Measurements from ENCODE around the gene HYOU1. TPM values are rescaled to one million over a fixed set of nuclear protein-coding genes. Genes with fewer than 3 reads are reported as not detected.
A peak's percentile ranks its signal among the peaks of the same experiment; 100 is the strongest.

HYOU1 gene
- polyA plus RNA-seq, 1 donor (not counting 4 experiments of a cell fraction or from before 2014, with no cell fraction given), result 119 TPM

DNA sequence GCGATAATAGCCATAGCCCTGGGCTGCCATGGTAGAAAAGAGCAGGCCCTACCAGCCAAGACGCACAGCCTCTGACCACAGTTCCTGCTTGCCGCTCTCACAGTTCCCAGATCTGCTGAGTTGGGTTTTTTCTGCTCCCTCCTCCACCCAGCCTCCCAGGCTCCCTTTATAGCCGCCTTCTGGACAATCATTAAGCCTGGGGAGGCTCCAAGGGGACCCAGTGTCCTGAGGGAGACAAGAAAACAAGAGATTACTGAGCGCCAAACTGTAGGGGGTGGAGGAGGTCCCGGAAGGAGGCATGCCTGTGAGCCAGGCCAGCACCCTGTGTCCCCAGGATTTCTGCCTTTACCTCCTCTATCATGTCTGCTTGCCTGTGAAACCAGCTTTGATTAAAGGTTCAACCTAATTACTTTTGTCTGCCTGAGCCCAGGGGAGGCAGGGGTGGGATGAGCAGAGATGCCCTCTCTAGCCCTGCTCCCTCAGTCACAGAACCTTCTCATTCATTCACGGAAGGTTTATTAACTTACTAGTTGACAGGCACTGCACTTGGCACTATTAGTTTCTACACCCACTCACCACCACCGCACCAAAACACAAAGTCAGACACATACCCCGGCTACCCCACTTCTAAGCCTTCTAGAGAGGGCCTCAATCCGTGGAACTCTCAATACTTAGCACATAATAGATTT, 27.5 kb downstream of the HYOU1 start:
- H3K9me1 ChIP-seq (ENCODE audit: control insufficient read depth, extremely low read depth, insufficient read depth, low read length), result no peaks in the 10 kb centered on the region
- dilution Hi-C loops (cut with MboI; ENCODE audit: extremely low pct_ligation_motif_present, low sequenced_read_pairs), result no loop called here
- TF ChIP-seq EZH2 (IDR thresholded peaks at IDR 0.05; ENCODE audit: low read length), result no peak
- TF ChIP-seq, protein P1, sequence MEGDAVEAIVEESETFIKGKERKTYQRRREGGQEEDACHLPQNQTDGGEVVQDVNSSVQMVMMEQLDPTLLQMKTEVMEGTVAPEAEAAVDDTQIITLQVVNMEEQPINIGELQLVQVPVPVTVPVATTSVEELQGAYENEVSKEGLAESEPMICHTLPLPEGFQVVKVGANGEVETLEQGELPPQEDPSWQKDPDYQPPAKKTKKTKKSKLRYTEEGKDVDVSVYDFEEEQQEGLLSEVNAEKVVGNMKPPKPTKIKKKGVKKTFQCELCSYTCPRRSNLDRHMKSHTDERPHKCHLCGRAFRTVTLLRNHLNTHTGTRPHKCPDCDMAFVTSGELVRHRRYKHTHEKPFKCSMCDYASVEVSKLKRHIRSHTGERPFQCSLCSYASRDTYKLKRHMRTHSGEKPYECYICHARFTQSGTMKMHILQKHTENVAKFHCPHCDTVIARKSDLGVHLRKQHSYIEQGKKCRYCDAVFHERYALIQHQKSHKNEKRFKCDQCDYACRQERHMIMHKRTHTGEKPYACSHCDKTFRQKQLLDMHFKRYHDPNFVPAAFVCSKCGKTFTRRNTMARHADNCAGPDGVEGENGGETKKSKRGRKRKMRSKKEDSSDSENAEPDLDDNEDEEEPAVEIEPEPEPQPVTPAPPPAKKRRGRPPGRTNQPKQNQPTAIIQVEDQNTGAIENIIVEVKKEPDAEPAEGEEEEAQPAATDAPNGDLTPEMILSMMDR (optimal IDR thresholded peaks at IDR 0.05 in 1 of 3, IDR thresholded peaks at IDR 0.05 in 1 of 3, conservative IDR thresholded peaks at IDR 0.05 in 1 of 3; ENCODE audit: extremely low read depth in 1 of 3, insufficient read depth in 2 of 3, low read length in 3 of 3), result no peak
- H3K9ac ChIP-seq (ENCODE audit: control insufficient read depth, extremely low read depth, insufficient read depth, low read length), result peak overlapping the region; percentile 86
- H3K27ac ChIP-seq (ENCODE audit: control insufficient read depth, insufficient read depth, low read length), result peak overlapping the region; percentile 78
- FAIRE-seq (no peak), DNase-seq (ENCODE audit: low read depth, low spot score) (no peak)
- H3K79me2 ChIP-seq (ENCODE audit: control insufficient read depth, insufficient read depth, low read length), result peaks cover 9% of the 10 kb centered on the region
- peak overlapping the region; percentile 66 for H2AFZ ChIP-seq (ENCODE audit: control insufficient read depth, low read length)
- H4K20me1 ChIP-seq (ENCODE audit: control insufficient read depth, extremely low read depth, insufficient read depth, low read length), result no peaks in the 10 kb centered on the region
- no peaks in the 10 kb centered on the region for H3K27me3 ChIP-seq (ENCODE audit: control insufficient read depth, extremely low read depth, insufficient read depth, low read length)
- peak overlapping the region; percentile 54 to 86 (median 84) for H3K4me3 ChIP-seq (ENCODE audit: control insufficient read depth in 2 of 3, extremely low read depth in 1 of 3, insufficient read depth in 2 of 3, low read depth in 1 of 3, low read length in 3 of 3)
- peak overlapping the region; percentile 95 for H3K4me2 ChIP-seq (ENCODE audit: control insufficient read depth, extremely low read depth, insufficient read depth, low read depth, low read length)
- H3K4me1 ChIP-seq (ENCODE audit: control insufficient read depth, extremely low read depth, insufficient read depth, low read length), result peaks cover 14% of the 10 kb centered on the region
- no peaks in the 10 kb centered on the region for H3K9me3 ChIP-seq (ENCODE audit: control insufficient read depth, low read depth, low read length)
- peaks cover 18 to 25% of the 10 kb centered on the region in 2 experiments for H3K36me3 ChIP-seq (ENCODE audit: control insufficient read depth in 2 of 2, extremely low read depth in 1 of 2, insufficient read depth in 2 of 2, low read length in 2 of 2)

DNA sequence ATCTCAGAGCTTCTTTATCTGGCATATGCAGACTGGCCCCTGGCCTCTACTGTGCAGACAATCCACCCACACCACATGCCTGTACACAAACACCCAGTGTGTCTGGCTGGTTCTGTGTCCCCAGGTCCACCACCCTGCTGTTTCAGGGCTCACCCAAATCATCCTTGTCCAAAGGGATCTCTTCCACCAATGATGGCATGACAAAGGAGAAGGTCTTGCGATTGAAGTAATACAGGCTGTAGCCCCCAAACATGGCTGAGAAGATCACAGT, 28.0 kb downstream of the HYOU1 start:
- H3K36me3 ChIP-seq (ENCODE audit: control insufficient read depth in 2 of 2, extremely low read depth in 1 of 2, insufficient read depth in 2 of 2, low read length in 2 of 2), result peaks cover 20 to 30% of the 10 kb centered on the region in 2 experiments
- DNase-seq (ENCODE audit: low read depth, low spot score) (no peak), FAIRE-seq (no peak)
- H3K9ac ChIP-seq (ENCODE audit: control insufficient read depth, extremely low read depth, insufficient read depth, low read length), result peak overlapping the region; percentile 86
- H3K79me2 ChIP-seq (ENCODE audit: control insufficient read depth, insufficient read depth, low read length), result peaks cover 9% of the 10 kb centered on the region
- H3K4me1 ChIP-seq (ENCODE audit: control insufficient read depth, extremely low read depth, insufficient read depth, low read length), result peaks cover 14% of the 10 kb centered on the region
- H3K9me1 ChIP-seq (ENCODE audit: control insufficient read depth, extremely low read depth, insufficient read depth, low read length), result no peaks in the 10 kb centered on the region
- dilution Hi-C loops (cut with MboI; ENCODE audit: extremely low pct_ligation_motif_present, low sequenced_read_pairs), result no loop called here
- peak overlapping the region; percentile 95 for H3K4me2 ChIP-seq (ENCODE audit: control insufficient read depth, extremely low read depth, insufficient read depth, low read depth, low read length)
- no peak overlapping the region for H3K27ac ChIP-seq (ENCODE audit: control insufficient read depth, insufficient read depth, low read length)
- no peaks in the 10 kb centered on the region for H3K9me3 ChIP-seq (ENCODE audit: control insufficient read depth, low read depth, low read length)
- TF ChIP-seq EZH2 (IDR thresholded peaks at IDR 0.05; ENCODE audit: low read length), result no peak
- TF ChIP-seq, protein P1 (optimal IDR thresholded peaks at IDR 0.05 in 1 of 3, IDR thresholded peaks at IDR 0.05 in 1 of 3, conservative IDR thresholded peaks at IDR 0.05 in 1 of 3; ENCODE audit: extremely low read depth in 1 of 3, insufficient read depth in 2 of 3, low read length in 3 of 3), result no peak
- H4K20me1 ChIP-seq (ENCODE audit: control insufficient read depth, extremely low read depth, insufficient read depth, low read length), result no peaks in the 10 kb centered on the region
- peak overlapping the region in 2 of 3 experiments; percentile 84 to 86 for H3K4me3 ChIP-seq (ENCODE audit: control insufficient read depth in 2 of 3, extremely low read depth in 1 of 3, insufficient read depth in 2 of 3, low read depth in 1 of 3, low read length in 3 of 3)
- no peaks in the 10 kb centered on the region for H3K27me3 ChIP-seq (ENCODE audit: control insufficient read depth, extremely low read depth, insufficient read depth, low read length)
- peak overlapping the region; percentile 66 for H2AFZ ChIP-seq (ENCODE audit: control insufficient read depth, low read length)
